WTC11 (cell line): ENCODE results near the gene GNGT2. TPM values are rescaled to one million over a fixed set of nuclear protein-coding genes. Genes with fewer than 3 reads are reported as not detected.

Source experiments
- ATAC-seq: fragments of 200-7000 bp; cut with Tn5 transposase; 2 replicates; pipeline ENCODE4 v1.10.0; 2021; ENCODE audit warnings: mild to moderate bottlenecking, moderate library complexity
- CTCF ChIA-PET: fragments of 300-600 bp; sonication (Branson Sonifier 250); formaldehyde crosslinking; loops from one replicate; lab custom pipeline; 2021; ENCODE audit warnings: antibody characterized with exemption; lab: Charles Lee
- POLR2A ChIA-PET: fragments of 350-600 bp; sonication (Branson Sonifier 250); formaldehyde crosslinking; loops from one replicate; lab custom pipeline; 2021; ENCODE audit warnings: antibody characterized with exemption; lab: Charles Lee
- DNase-seq: peaks from one replicate; pipeline ENCODE4 v3.0.0; 2021; ENCODE audit warnings: low spot score
- H3K27ac Mint-ChIP-seq: 2 replicates; pipeline ENCODE4 v1.8.0; 2021; ENCODE audit warnings: mixed read lengths
- H3K27me3 Mint-ChIP-seq: 2 replicates; pipeline ENCODE4 v1.8.0; 2021; ENCODE audit warnings: low read depth, mild to moderate bottlenecking, moderate library complexity, mixed read lengths
- H3K36me3 Mint-ChIP-seq: 2 replicates; pipeline ENCODE4 v1.8.0; 2021; ENCODE audit warnings: mixed read lengths
- H3K4me1 Mint-ChIP-seq: 2 replicates; pipeline ENCODE4 v1.8.0; 2022; ENCODE audit warnings: mixed read lengths
- H3K4me3 Mint-ChIP-seq: 2 replicates; pipeline ENCODE4 v1.8.0; 2021; ENCODE audit warnings: mild to moderate bottlenecking, moderate library complexity, mixed read lengths
- H3K9me3 Mint-ChIP-seq: 2 replicates; pipeline ENCODE4 v1.8.0; 2021; ENCODE audit warnings: mixed read lengths
- ARID4B ChIP-seq: sonication (generic); formaldehyde crosslinking; IDR thresholded peaks from 2 replicates; pipeline ENCODE4 v1.8.0; 2023; ENCODE audit warnings: missing genetic modification reagents, mild to moderate bottlenecking, borderline replicate concordance
- ATF1 ChIP-seq: sonication (generic); formaldehyde crosslinking; IDR thresholded peaks from 2 replicates; pipeline ENCODE4 v1.8.1; 2023; ENCODE audit warnings: mild to moderate bottlenecking, moderate library complexity, missing genetic modification reagents
- ATF6 ChIP-seq: sonication (generic); formaldehyde crosslinking; IDR thresholded peaks from 2 replicates; pipeline ENCODE4 v1.8.1; 2023; ENCODE audit warnings: mild to moderate bottlenecking, missing genetic modification reagents
- CBFB ChIP-seq: sonication (generic); formaldehyde crosslinking; IDR thresholded peaks from 2 replicates; pipeline ENCODE4 v1.8.1; 2022; ENCODE audit warnings: mild to moderate bottlenecking, low read depth, missing genetic modification reagents
- CREB1 ChIP-seq: sonication (generic); formaldehyde crosslinking; IDR thresholded peaks from 2 replicates; pipeline ENCODE4 v1.8.0; 2023; ENCODE audit warnings: mild to moderate bottlenecking, missing genetic modification reagents
- ELF4 ChIP-seq: sonication (generic); formaldehyde crosslinking; IDR thresholded peaks from 2 replicates; pipeline ENCODE4 v1.8.1; 2022; ENCODE audit warnings: low read depth, mild to moderate bottlenecking, moderate library complexity, missing genetic modification reagents
- FOXJ3 ChIP-seq: sonication (generic); formaldehyde crosslinking; IDR thresholded peaks from 2 replicates; pipeline ENCODE4 v1.9.0; 2021; ENCODE audit warnings: missing genetic modification reagents, mild to moderate bottlenecking, borderline replicate concordance
- FOXK1 ChIP-seq: sonication (generic); formaldehyde crosslinking; IDR thresholded peaks from 2 replicates; pipeline ENCODE4 v1.8.0; 2022; ENCODE audit warnings: mild to moderate bottlenecking, moderate library complexity, missing genetic modification reagents
- GRHL2 ChIP-seq: fragments of 250-450 bp; sonication (Bioruptor Pico); IDR thresholded peaks from 2 replicates; pipeline ENCODE4 v1.8.0; 2022; ENCODE audit warnings: mild to moderate bottlenecking, moderate library complexity; ENCODE audit not compliant: insufficient replicate concordance, severe bottlenecking
- HMGA2 ChIP-seq: fragments of 250-450 bp; sonication (Bioruptor Pico); IDR thresholded peaks from 2 replicates; pipeline ENCODE4 v1.4.0; 2021; ENCODE audit warnings: mild to moderate bottlenecking, moderate library complexity
- NFE2L1 ChIP-seq: sonication (generic); formaldehyde crosslinking; IDR thresholded peaks from 2 replicates; pipeline ENCODE4 v1.8.1; 2023; ENCODE audit warnings: missing genetic modification reagents
- NR1H2 ChIP-seq: sonication (generic); formaldehyde crosslinking; IDR thresholded peaks from 2 replicates; pipeline ENCODE4 v1.9.0; 2021; ENCODE audit warnings: mild to moderate bottlenecking, moderate library complexity, missing genetic modification reagents
- RORB ChIP-seq: fragments of 250-450 bp; sonication (Bioruptor Pico); IDR thresholded peaks from 2 replicates; pipeline ENCODE4 v1.9.0; 2021; ENCODE audit warnings: mild to moderate bottlenecking
- SMAD4 ChIP-seq: sonication (generic); formaldehyde crosslinking; IDR thresholded peaks from 2 replicates; pipeline ENCODE4 v1.8.0; 2022; ENCODE audit warnings: mild to moderate bottlenecking, missing genetic modification reagents
- SP1 ChIP-seq: sonication (generic); formaldehyde crosslinking; conservative IDR thresholded peaks from 2 replicates; pipeline ENCODE4 v1.8.1; 2022; ENCODE audit warnings: missing genetic modification reagents
- TEAD1 ChIP-seq: sonication (generic); formaldehyde crosslinking; IDR thresholded peaks from 2 replicates; pipeline ENCODE4 v1.8.0; 2022; ENCODE audit warnings: mild to moderate bottlenecking, missing genetic modification reagents
- TEAD4 ChIP-seq: sonication (generic); formaldehyde crosslinking; IDR thresholded peaks from 2 replicates; pipeline ENCODE4 v1.8.0; 2022; ENCODE audit warnings: mild to moderate bottlenecking, missing genetic modification reagents
- ZBTB43 ChIP-seq: sonication (generic); formaldehyde crosslinking; IDR thresholded peaks from 2 replicates; pipeline ENCODE4 v1.8.1; 2023; ENCODE audit warnings: mild to moderate bottlenecking, missing genetic modification reagents
- ZNF263 ChIP-seq: sonication (generic); formaldehyde crosslinking; IDR thresholded peaks from 2 replicates; pipeline ENCODE4 v1.8.1; 2022; ENCODE audit warnings: low read depth, mild to moderate bottlenecking, moderate library complexity, missing genetic modification reagents
- ZNF281 ChIP-seq: sonication (generic); formaldehyde crosslinking; IDR thresholded peaks from 2 replicates; pipeline ENCODE4 v1.8.0; 2023; ENCODE audit warnings: mild to moderate bottlenecking, missing genetic modification reagents
- ZNF671 ChIP-seq: fragments of 250-450 bp; sonication (Bioruptor Pico); IDR thresholded peaks from 2 replicates; pipeline ENCODE4 v1.8.0; 2021; ENCODE audit warnings: mild to moderate bottlenecking
- total RNA-seq: library from RNA; stranded (reverse); gene quantifications from 3 replicates; pipeline ENCODE4 v1.2.3, GENCODE V29; 2021
- TF ChIP-seq, protein P1 (sequence below): fragments of 250-450 bp; sonication (Bioruptor Pico); IDR thresholded peaks from 2 replicates; pipeline ENCODE4 v2.1.2; 2022; ENCODE audit warnings: mild to moderate bottlenecking, moderate library complexity
- TF ChIP-seq, protein P2 (sequence below): sonication (generic); formaldehyde crosslinking; IDR thresholded peaks from 2 replicates; pipeline ENCODE4 v1.8.1; 2022; ENCODE audit warnings: mild to moderate bottlenecking, moderate library complexity, missing genetic modification reagents

The GNGT2 gene
- total RNA-seq, 1 experiment from 2014 or later, result 0.70 TPM

DNA sequence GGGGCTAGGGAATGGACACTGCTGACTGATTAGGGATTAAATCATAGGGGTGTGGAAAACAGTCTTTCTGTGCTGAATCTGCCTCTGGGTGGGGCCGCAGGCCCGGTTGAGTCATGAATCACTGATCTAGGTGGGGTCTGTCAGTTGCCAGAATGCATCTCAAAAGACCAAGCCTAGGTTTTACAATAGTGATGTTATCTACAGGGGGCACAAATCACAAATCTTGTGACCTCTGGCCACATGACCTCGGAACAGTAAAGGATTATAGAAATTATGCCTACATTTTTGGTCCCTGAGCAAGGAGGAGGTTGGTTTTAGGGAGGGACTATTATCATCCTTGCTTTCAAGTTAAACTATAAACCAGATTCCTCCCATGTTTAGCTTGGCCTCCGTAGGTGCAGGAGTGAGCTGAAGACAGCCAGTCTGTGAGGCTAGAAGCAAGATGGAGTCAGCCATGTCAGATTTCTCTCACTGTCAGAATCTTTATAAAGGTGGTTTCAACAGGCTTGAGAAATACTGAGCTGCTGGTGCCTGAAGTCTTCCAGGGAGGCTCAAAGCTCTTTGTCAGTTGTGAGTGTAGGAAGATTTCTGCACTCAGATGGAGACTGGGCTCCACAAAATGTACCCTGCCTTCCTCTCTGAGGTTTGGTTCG lies 12.9 kb downstream of the GNGT2 start:
- CTCF ChIA-PET, result interaction anchor here (2.0 kb wide), 1 partner anchor 30 kb away, joined by 7 read pairs; no protein-coding TSS in a partner anchor
- Mint-ChIP-seq H3K27me3 (no peaks in the 10 kb centered on the region; the same call in none of the 2 replicates), H3K4me3 (no peak overlapping the region), H3K36me3 (no peaks in the 10 kb centered on the region), H3K9me3 (no peaks in the 10 kb centered on the region), H3K27ac (no peak overlapping the region), H3K4me1 (peaks cover 7% of the 10 kb centered on the region)
- POLR2A ChIA-PET, result no interaction called here
- DNase-seq (no peak), ATAC-seq (no peak)
- no peak for TF ChIP-seq ZNF671 (CRISPR knock-in tag)
- TF ChIP-seq GRHL2 (CRISPR knock-in tag), result no peak
- TF ChIP-seq ELF4 (CRISPR knock-in tag), result no peak
- TF ChIP-seq CREB1 (CRISPR knock-in tag), result no peak
- TF ChIP-seq, protein P1, sequence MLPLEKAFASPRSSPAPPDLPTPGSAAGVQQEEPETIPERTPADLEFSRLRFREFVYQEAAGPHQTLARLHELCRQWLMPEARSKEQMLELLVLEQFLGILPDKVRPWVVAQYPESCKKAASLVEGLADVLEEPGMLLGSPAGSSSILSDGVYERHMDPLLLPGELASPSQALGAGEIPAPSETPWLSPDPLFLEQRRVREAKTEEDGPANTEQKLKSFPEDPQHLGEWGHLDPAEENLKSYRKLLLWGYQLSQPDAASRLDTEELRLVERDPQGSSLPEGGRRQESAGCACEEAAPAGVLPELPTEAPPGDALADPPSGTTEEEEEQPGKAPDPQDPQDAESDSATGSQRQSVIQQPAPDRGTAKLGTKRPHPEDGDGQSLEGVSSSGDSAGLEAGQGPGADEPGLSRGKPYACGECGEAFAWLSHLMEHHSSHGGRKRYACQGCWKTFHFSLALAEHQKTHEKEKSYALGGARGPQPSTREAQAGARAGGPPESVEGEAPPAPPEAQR (CRISPR knock-in tag), result no peak
- no peak for TF ChIP-seq TEAD1
- no peak for TF ChIP-seq TEAD4 (CRISPR knock-in tag)
- no peak for TF ChIP-seq CBFB
- no peak for TF ChIP-seq FOXJ3 (CRISPR knock-in tag)
- no peak for TF ChIP-seq HMGA2 (CRISPR knock-in tag)
- TF ChIP-seq ATF6, result no peak
- TF ChIP-seq ATF1 (CRISPR knock-in tag), result no peak

DNA sequence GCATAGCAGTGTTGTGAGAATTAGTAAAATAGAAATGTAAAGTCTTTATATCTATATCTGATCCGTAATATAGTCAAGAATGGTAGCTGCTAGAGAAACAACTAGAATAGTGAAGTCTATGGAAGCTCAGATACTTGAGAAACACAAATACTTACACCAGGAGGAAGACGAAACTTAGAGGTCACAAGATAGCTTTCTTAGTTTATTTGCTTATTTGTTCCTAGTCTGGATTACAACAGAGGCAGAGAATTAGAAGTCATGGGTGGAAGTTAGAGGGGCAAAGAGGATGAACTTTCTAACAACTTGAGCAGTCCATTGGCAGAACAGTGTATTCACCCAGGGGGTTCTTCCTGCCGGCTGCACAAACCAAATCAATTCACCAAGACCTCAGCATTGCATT lies 13.9 kb downstream of the GNGT2 start:
- Mint-ChIP-seq H3K27ac (no peak overlapping the region), H3K9me3 (no peaks in the 10 kb centered on the region), H3K4me3 (no peak overlapping the region), H3K27me3 (no peaks in the 10 kb centered on the region; the same call in 1 of the 2 replicates), H3K36me3 (no peaks in the 10 kb centered on the region), H3K4me1 (peaks cover 10% of the 10 kb centered on the region)
- POLR2A ChIA-PET, result no interaction called here
- CTCF ChIA-PET, result no interaction called here
- no peak for DNase-seq
- no peak for ATAC-seq
- no peak for TF ChIP-seq ATF1 (CRISPR knock-in tag)
- no peak for TF ChIP-seq ZNF281
- TF ChIP-seq SP1, result no peak
- no peak for TF ChIP-seq ARID4B
- TF ChIP-seq, protein P2, sequence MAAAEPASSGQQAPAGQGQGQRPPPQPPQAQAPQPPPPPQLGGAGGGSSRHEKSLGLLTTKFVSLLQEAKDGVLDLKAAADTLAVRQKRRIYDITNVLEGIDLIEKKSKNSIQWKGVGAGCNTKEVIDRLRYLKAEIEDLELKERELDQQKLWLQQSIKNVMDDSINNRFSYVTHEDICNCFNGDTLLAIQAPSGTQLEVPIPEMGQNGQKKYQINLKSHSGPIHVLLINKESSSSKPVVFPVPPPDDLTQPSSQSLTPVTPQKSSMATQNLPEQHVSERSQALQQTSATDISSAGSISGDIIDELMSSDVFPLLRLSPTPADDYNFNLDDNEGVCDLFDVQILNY (CRISPR knock-in tag), result no peak
- no peak for TF ChIP-seq NFE2L1 (CRISPR knock-in tag)
- TF ChIP-seq ZBTB43 (CRISPR knock-in tag), result no peak
- no peak for TF ChIP-seq FOXK1
- no peak for TF ChIP-seq RORB (CRISPR knock-in tag)
- no peak for TF ChIP-seq ZNF263 (CRISPR knock-in tag)
- TF ChIP-seq SMAD4, result no peak
- TF ChIP-seq NR1H2 (CRISPR knock-in tag), result no peak
